GM19452 (cell line): ENCODE measurements around the gene KCNG1.
"Not testable (repeated sequence)": the region's sequence is repeated elsewhere in the genome, so short reads cannot be mapped to it uniquely, and the experiment has no call there.

Experiments used
- ATAC-seq: cut with Tn5 transposase; IDR thresholded peaks from one replicate; pipeline ENCODE4 v1.9.1; 2021; ENCODE audit not compliant: unreplicated experiment

The KCNG1 gene

DNA sequence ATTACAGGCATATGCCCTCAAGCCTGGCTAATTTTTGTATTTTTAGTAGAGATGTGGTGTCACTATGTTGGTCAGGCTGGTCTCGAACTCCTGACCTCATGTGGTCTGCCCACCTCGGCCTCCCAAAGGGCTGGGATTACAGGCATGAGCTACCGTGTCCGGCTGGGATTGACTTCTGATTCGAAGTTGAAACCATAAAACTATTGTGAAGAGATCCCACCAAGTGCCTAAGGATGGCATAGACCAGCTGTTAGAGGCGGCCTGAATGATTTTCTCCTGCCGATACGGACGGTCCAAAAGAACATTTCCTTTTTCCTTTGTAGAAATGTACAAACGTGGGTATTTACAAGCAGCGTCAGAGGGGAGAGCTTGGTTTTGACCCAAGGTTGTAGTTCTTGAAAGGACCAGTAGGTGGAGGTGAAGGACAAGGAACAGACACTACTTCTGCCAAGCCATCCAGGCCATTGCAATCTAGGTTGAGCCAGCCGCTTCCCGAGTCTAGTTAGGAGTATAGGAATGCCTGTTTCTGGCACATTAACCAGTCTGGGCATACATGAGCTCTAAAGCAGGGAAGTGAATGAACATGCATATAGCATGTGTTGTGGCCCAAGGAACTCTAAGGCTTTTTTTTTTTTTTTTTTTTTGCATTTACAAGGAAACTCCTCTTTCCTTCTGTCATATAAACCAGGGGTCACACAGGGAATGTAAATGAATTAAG, 35.3 kb downstream of the KCNG1 start:
- ATAC-seq: no peak

DNA sequence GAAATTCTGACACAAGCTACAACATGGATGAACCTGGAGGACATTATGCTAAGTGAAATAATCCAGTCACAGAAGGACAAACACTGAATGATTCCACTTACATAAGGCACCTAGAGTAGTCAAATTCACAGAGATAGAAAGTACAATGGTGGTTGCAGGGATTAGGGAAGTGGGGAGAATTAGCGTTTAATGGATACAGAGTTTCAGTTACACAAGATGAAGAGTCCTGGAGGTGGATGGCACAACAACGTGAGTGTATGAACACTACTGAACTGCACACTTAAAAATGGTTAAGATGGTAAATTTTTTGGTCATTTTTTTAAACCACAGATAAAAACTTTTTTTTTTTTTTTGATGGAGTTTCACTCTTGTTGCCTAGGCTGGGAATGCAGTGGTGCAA, 39.6 kb downstream of the KCNG1 start:
- no peak for ATAC-seq

DNA sequence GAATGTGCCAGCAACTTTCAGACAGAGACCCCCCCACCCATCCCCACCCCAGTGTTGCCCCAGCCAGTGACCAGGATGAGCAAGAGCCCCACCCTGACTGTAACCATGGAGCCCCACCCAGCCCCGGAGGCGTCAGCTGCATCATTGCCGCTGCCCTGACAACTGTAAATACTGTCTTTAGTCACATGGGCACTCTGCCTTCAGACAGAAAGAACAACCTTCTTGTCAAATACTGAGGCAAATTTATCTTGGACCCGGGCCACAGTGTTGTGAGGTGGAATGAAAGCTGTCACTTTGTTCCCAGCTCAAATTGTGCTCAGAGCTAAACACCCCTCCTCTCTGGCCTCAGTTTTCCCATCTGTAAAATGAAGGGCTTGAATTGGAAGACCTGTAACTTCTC, 40.5 kb downstream of the KCNG1 start:
- no peak for ATAC-seq

DNA sequence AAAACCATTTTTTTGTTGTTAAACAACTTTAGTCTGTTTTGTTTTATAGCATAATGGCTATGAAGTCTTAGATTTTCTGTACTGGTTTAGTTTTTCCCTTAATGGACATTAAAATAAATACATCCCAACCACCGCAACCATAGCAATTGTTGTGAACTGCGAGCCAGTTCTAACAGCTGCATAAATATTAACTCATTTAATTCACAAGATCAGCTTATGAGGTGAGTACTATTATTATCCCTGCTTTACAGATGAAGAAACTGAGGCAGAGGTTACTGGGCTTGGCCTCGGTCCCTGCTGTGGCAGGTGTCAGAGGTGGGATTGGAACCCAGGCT, 41.2 kb downstream of the KCNG1 start:
- ATAC-seq: no peak

DNA sequence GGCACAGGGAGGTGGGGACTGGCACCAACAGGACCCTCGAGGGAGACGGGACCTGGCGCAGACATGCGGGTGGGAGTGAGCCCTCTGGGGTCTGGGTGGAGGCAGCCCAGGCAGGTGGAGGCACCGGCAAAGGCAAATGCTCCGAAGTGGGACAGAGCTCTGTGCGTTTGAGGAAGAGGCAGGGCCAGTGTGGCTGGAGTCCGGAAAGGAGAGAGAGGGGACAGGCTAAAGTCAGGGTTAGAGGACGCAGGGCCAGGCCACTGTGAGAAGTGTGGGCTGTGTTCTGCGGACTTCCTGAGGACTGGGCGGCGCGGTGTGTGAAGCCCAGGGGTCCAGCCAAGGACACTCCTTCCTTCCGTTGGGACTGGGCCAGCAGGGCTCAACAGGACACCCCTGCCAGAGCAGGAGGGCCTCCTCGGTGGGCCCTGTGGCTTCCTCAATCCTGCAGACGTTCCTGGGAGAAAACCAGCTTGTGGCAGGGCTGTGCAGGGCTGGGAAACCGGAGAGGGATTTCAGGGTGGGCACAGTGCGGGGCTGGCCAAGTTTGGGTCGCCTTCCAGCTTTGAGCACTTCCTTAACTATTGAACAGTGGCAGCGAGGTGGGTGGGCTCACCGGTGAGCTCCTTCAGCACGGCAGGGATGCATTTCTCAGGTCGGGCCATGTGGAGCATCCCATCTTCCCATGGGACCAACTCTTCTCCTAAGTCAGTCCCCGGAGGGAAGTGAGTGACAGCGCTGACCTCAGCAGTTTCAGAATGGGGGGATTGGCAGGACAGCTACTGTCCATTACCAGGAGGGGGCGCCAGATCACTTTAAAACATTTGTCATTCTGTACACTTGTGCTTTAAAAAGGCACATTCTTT, 41.8 kb downstream of the KCNG1 start:
- ATAC-seq: no peak

DNA sequence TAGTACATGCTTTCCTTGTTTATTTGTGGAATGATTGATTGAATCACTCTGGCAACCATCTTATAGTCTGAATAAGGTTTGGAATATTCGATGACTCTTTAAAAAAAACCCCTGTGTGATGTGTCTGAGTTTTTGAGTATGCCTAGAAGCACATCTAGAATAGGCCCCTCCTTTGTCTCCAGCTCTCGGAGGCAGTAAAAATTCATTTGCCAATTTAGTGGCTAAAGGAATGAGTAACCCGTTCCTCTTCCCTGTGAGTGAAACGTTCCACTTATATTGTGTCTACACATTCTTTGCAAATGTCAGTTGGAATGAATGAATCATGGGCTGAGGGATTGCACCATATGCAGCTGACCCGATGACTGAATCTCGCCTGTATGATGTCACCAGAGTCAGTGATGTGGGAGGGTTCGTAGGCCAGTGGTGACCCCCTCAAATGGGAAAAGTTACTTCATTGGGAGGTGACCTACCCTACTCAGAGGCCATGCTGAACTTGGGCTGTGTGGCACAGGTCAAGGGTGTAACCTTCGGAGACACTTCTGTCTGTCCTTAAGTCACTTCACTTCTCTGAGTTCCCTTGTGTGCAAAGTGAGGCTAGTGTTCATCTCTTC, 42.7 kb downstream of the KCNG1 start:
- ATAC-seq: no peak

DNA sequence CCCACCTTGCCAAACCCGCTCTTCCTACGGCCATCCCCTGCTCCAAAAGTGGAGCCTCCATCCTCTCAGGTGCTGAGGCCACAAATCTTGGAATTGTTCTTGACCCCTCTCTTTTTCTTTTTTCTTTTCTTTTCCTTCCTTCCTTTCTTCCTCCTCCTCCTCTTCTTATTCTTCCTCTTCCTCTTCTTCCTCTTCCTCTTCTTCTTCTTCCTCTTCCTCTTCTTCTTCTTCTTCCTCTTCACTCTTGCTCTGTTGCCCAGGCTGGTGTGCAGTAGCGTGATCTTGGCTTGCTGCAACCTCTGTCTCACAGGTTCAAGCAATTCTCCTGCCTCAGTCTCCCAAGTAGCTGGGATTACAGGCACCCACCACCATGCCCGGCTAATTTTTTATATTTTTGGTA, 44.4 kb downstream of the KCNG1 start:
- ATAC-seq: not testable (repeated sequence)

DNA sequence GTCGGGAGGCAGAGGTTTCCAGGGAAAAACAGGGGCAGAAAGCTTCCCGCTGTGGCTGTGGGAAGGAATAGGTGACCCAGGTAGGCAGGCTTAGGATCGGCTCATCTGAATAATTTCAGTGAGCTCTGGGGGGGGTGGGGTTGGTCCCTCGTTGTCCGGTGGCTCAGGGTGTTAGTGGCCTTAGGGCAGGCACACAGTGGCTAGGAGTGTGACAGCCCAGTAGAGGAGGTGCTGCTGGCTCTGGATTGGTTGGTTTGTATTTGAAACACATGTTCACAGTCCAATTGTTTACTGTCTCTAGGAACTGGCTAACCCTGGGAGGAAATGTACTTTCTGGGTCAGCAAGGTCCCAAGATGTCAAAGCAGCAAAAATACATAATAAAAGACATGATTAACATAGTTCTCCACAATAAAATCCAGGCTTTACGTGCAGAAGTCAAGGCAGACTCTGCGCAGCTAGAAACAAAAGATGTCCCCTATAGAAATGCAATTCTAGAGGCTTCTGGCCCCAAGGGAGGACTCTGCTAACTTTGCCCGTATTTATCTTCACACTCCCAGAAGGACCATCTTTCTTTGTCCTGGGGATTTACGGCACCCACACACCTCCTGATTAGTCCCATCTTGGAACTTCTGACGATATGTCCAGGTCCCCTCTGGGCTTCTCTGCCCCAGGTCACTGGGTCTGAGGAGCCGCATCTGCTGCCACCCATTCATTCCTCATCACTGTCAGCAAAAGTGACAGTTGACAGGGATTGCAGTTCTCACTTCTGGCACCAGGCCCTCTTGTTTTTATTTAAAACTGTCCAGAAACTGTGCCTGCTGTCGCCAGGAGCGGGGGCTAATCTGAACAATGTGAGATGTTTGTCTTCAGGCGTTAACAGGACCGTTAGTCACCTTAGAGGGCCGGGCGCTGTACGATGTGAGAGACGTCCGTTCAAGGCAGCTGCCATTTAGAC, 45.6 kb downstream of the KCNG1 start:
- ATAC-seq: no peak

DNA sequence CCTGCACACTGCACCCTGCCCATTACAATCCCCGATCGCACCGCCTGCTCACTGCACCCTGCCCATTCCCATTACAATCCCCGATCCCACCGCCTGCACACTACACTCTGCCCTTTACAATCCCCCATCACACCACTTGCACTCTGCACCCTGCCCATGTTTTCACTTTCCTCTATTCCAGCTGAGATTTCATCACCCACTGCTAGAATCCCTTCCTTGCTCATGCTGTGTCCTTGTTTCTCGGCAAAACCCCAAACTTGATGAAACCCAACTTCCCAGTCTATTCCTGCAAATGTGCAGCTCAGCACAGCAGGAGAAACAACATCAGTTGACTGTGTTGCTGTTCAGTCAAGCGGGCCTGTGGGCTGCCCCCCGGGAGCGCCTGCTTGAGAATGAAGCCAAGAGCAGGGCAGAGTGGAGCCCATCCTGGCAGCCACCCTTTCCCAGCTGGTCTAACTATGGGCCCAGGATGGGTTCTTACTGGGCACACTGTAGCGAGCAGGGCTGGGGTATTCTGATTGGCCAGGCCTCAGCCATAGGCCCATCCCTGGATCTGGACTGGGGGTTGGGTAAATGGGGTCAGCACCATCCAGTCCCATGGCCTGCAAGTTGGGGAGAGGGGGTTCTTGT, 47.1 kb downstream of the KCNG1 start:
- no peak for ATAC-seq

DNA sequence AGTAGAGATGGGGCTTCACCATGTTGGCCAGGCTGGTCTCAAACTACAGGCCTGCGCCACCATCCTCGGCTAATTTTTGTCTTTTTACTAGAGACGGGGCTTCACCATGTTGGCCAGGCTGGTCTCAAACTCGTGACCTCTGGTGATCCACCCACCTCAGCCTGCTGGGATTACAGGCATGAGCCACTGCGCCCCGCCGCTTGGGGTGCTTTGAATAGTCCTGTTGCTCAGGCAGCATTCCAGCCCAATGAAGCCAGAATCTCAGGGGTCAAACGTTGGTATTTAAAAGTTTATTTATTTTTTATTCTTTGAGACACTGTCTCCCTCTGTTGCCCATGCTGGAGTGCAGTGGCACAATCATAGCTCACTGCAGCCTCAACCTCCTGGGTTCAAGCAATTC, 53.0 kb downstream of the KCNG1 start:
- no peak for ATAC-seq

DNA sequence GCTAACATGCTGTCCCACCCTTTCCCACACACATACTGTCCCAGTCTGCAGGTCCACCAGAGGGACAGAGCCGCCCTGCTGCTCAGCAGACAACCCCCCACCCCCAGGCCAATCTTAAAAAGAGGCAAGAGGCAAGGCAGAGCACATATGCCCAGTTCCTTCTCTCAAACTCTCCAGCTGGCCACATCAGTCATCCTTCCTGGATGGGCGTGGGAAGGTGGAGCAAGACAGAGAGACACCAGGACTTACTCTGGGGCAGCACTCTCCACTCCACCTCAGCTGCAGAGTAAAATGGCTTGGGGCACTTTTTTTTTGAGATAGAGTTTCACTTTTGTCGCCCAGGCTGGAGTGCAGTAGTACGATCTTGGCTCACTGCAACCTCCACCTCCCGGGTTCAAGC, 53.5 kb downstream of the KCNG1 start:
- ATAC-seq: no peak

DNA sequence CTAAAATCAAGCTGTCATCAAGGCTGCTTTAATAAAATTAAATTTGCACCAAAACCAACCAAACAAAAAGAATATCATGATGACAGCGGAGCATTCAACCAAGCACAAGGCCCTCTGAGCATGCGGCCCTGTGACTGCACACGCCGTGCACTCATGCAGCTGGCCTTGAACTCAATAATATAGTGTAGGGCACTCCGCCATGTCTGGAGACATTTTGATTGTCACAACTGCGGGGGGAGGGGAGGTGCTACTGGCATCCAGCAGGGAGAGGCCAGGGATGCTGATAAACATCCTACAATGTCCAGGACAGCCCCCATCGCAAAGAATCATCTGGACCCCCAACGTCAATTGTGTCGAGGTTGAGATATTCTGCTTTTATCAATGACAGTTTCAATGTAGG, 54.6 kb downstream of the KCNG1 start:
- no peak for ATAC-seq

DNA sequence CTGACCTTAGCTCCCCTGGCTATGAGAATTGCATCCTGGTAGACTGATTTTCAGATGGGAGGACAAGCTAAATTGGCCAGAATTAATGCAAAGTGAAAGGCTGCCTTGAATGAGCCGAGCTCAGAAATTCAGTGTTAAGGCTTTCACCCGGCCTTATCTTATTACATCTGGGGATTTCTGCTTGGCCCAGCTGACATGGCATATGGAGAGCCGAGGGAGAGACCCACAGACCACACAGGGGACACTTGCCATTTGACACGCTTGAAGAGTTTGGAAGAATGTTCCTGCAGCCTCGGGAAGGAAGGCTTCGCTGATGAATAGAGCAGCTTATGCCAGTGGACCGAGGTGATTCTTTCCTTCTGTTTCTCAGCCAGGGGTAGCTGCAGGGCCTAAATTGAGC, 55.3 kb downstream of the KCNG1 start:
- ATAC-seq: no peak

DNA sequence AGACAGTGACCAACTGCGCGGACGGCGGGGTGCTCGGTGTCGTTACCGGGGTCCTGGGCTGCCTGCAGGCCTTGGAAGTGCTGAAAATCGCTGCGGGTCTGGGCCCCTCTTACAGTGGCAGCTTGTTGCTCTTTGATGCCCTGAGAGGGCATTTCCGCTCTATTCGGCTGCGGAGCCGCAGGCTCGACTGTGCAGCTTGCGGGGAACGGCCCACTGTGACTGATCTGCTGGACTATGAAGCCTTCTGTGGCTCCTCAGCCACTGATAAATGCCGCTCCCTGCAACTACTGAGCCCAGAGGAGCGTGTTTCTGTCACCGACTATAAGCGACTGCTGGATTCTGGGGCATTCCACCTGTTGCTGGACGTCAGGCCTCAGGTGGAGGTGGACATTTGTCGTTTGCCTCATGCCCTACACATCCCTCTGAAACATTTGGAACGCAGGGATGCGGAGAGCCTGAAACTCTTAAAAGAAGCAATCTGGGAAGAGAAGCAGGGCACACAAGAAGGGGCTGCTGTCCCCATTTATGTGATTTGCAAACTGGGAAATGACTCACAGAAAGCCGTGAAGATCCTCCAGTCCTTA, 63.3 kb downstream of the KCNG1 start:
- ATAC-seq: no peak

DNA sequence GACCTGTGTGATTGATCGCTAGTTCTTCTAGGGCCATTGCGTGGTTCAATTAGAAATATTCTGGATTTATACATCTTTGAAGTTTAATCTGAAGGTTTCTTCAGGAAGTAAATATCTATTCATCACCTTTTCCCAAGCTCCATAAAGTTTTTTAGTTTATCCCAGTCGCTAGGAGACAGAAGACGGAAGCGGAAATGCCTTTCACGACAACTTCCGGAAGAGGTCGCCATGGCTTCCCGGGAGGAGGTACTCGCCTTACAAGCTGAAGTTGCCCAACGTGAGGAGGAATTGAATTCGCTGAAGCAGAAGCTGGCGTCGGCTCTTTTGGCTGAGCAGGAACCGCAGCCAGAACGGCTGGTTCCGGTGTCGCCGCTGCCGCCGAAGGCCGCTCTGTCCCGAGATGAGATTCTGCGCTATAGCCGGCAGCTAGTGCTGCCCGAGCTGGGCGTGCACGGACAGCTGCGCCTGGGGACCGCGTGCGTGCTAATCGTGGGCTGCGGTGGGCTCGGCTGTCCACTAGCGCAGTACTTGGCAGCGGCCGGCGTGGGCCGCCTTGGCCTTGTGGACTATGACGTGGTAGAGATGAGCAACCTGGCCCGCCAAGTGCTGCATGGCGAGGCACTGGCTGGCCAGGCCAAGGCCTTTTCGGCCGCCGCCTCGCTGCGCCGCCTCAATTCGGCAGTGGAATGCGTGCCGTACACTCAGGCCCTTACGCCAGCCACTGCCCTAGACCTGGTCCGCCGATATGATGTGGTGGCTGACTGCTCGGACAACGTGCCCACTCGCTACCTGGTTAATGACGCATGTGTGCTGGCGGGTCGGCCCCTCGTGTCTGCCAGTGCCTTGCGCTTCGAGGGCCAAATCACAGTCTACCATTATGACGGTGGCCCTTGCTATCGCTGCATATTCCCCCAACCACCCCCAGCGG, 64.0 kb downstream of the KCNG1 start, which contains the start of gene MOCS3:
Gene MOCS3, plus strand, starts transcription at position 204 of the 928 bp plus-strand sequence. Its CDS starts 25 bp downstream, at position 229.
- peak; percentile 81 for ATAC-seq

DNA sequence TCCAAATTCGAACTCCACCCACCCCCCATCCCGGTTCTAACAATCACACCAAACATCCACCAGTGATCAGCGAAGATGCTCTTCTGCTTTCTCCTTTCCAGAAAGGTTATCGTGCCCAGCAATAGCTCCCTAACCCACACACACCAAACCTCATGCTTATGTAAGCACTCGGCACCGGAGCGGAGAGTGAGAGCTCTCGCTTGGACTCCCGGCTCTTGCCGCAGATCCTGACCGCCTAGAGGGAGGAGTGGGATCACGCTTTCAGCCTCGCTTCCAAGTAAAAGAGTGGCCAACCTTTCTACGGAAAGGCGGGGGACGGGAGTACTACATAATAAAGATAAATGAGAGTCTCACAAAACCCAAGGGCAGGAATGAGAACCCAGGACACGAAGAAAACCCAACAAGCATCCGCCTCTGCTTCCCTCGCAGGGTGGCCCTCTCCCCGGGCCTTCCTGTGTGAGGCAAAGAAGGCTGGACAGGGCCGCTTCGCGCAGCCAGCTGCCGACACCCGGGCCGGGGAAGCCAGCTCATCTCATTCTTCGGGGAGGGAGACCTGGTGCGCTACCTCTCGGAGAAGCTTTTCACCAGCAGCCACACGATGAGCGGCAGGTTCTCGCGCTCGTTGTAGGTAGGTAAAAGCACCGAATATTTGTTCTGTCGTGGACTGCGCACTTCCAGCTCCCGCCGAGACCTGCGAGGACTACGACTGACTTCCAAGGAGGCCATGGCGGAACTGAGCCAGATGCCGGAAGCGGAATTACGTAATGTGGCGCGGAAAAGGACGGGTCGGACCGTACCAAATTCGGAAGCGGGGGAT, 64.9 kb downstream of the KCNG1 start, which contains the start of gene DPM1:
Gene DPM1, minus strand, starts transcription at position 735 of the 817 bp plus-strand sequence. Its CDS starts 9 bp downstream, at position 726.
- peak; percentile 77 for ATAC-seq

DNA sequence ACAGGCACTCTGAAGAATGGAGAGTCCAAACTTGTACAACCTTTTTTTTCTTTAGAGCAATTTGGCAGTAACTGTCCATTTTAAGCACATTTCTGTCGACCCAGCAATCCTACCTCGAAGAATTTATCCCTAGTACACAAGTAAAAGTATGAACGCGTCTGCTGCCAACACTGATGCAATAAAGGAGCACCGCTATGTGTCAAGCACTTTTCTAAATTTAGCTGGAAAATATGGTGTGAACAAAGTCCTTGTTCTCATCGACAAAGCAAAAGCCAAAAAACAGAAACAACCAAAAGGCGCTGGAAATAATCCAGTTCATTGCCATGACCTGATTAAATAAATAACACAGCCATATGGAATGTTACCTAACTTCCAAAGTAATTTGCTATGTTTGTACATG, 65.6 kb downstream of the KCNG1 start:
- no peak for ATAC-seq

DNA sequence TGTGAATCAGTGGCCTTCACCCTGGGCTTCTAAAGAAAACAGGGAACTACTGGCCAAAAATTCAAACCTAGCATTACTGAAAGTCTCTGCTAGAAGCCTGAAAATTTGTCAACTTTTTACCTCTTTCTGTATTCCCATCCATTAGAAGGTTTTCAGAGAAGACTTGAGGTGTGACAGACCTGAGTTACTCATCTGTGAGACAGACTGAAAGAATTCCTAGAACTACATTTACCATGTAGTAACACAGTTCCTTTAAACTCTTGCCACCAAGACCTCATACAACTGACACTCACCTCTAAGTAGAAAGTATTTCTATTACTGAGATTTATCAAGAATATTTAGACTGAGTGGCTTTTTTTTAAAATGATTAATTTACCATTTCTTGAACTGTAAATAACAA, 69.1 kb downstream of the KCNG1 start:
- no peak for ATAC-seq
